DOHH2 (cell line): Measurements from ENCODE around the gene USP34.

Experiments used
- H3F3A ChIP-seq: fragments of 200-600 bp; sonication (generic), shearing (Covaris generic); 2 replicates; pipeline ENCODE4 v1.6.0; 2016; ENCODE audit warnings: antibody characterized with exemption, mild to moderate bottlenecking; ENCODE audit not compliant: control insufficient read depth, insufficient read depth
- H3K27ac ChIP-seq: fragments of 200-600 bp; sonication (generic); 2 replicates; pipeline ENCODE4 v1.5.1; 2014; ENCODE audit warnings: low read depth, mild to moderate bottlenecking, low read length, moderate library complexity
- H3K27me3 ChIP-seq: fragments of 200-600 bp; sonication (generic); 2 replicates; pipeline ENCODE4 v1.6.1; 2014; ENCODE audit warnings: mild to moderate bottlenecking, low read length, mixed read lengths; ENCODE audit not compliant: control insufficient read depth
- H3K36me3 ChIP-seq: fragments of 200-600 bp; sonication (generic); 2 replicates; pipeline ENCODE4 v1.6.1; 2014; ENCODE audit warnings: mild to moderate bottlenecking, low read length, moderate library complexity, mixed read lengths; ENCODE audit not compliant: control insufficient read depth
- H3K4me1 ChIP-seq: fragments of 200-600 bp; sonication (generic); 2 replicates; pipeline ENCODE4 v1.6.1; 2014; ENCODE audit warnings: mild to moderate bottlenecking, low read length, mixed read lengths; ENCODE audit not compliant: control insufficient read depth
- H3K4me2 ChIP-seq: fragments of 200-600 bp; sonication (generic); 2 replicates; pipeline ENCODE4 v1.6.0; 2014; ENCODE audit warnings: mild to moderate bottlenecking, low read length, moderate library complexity
- H3K4me3 ChIP-seq: fragments of 200-600 bp; sonication (generic); 2 replicates; pipeline ENCODE4 v1.5.1; 2014; ENCODE audit warnings: mild to moderate bottlenecking, low read length, mixed read lengths
- H3K79me2 ChIP-seq: fragments of 200-600 bp; sonication (generic); 2 replicates; pipeline ENCODE4 v1.6.1; 2014; ENCODE audit warnings: mild to moderate bottlenecking, low read length, mixed read lengths; ENCODE audit not compliant: control insufficient read depth
- H3K9me2 ChIP-seq: fragments of 200-600 bp; sonication (generic); replicated peaks from 2 replicates; pipeline ENCODE4 v1.6.1; 2014; ENCODE audit warnings: mild to moderate bottlenecking, low read length, mixed read lengths; ENCODE audit not compliant: control insufficient read depth
- H3K9me3 ChIP-seq: fragments of 200-600 bp; sonication (generic); 2 replicates; pipeline ENCODE4 v1.6.1; 2014; ENCODE audit warnings: antibody characterized with exemption, low read length, mixed read lengths; ENCODE audit not compliant: control insufficient read depth, insufficient read depth
- H4K20me1 ChIP-seq: fragments of 200-600 bp; sonication (generic); 2 replicates; pipeline ENCODE4 v1.6.0; 2014; ENCODE audit warnings: low read depth, mild to moderate bottlenecking, antibody characterized with exemption, low read length, moderate library complexity; ENCODE audit not compliant: control insufficient read depth, insufficient read depth
- CTCF ChIP-seq: fragments of 200-600 bp; sonication (generic); IDR thresholded peaks from one replicate; pipeline ENCODE4 v1.5.1; 2014; ENCODE audit warnings: antibody characterized with exemption, mild to moderate bottlenecking, low read depth, low read length; ENCODE audit not compliant: poor library complexity, severe bottlenecking
- EZH2phosphoT487 ChIP-seq: fragments of 200-600 bp; sonication (generic); IDR thresholded peaks from 2 replicates; pipeline ENCODE4 v1.6.1; 2017; ENCODE audit warnings: borderline replicate concordance, mild to moderate bottlenecking, antibody characterized with exemption, low read length, moderate library complexity, mixed read lengths

Gene USP34

GRCh38 chr2:61356261-61356957 lies 114.5 kb downstream of the USP34 start:
- Histone ChIP-seq H3K36me3 (peaks cover 61% of the 10 kb centered on the region), H3F3A (no peaks in the 10 kb centered on the region), H3K9me3 (no peaks in the 10 kb centered on the region), H3K4me1 (no peaks in the 10 kb centered on the region), H3K79me2 (peaks cover 84% of the 10 kb centered on the region), H3K9me2 (no peaks in the 10 kb centered on the region), H3K4me2 (no peak overlapping the region), H4K20me1 (no peaks in the 10 kb centered on the region), H3K27ac (no peak overlapping the region), H3K27me3 (no peaks in the 10 kb centered on the region), H3K4me3 (no peak overlapping the region)
- TF ChIP-seq EZH2phosphoT487 (no peak), CTCF (no peak)

- no peak overlapping the region for H3K27ac ChIP-seq
- no peaks in the 10 kb centered on the region for H3F3A ChIP-seq
- H3K4me1 ChIP-seq: no peaks in the 10 kb centered on the region
- H3K79me2 ChIP-seq: peaks cover 66% of the 10 kb centered on the region
- H3K4me3 ChIP-seq: no peak overlapping the region
- no peaks in the 10 kb centered on the region for H3K9me2 ChIP-seq
- TF ChIP-seq EZH2phosphoT487 (no peak), CTCF (no peak)
- H3K9me3 ChIP-seq: no peaks in the 10 kb centered on the region
- no peaks in the 10 kb centered on the region for H3K27me3 ChIP-seq
- H3K4me2 ChIP-seq: no peak overlapping the region
- no peaks in the 10 kb centered on the region for H4K20me1 ChIP-seq
- peaks cover 70% of the 10 kb centered on the region for H3K36me3 ChIP-seq
These were observed 116.2 kb downstream of the USP34 start for GRCh38 chr2:61354543-61355197.

GRCh38 chr2:61353909-61354308 lies 117.0 kb downstream of the USP34 start:
- no peak overlapping the region for H3K27ac ChIP-seq
- no peaks in the 10 kb centered on the region for H3F3A ChIP-seq
- TF ChIP-seq CTCF: no peak
- no peak for TF ChIP-seq EZH2phosphoT487
- no peaks in the 10 kb centered on the region for H4K20me1 ChIP-seq
- H3K4me1 ChIP-seq: no peaks in the 10 kb centered on the region
- no peaks in the 10 kb centered on the region for H3K9me3 ChIP-seq
- no peak overlapping the region for H3K4me3 ChIP-seq
- peaks cover 72% of the 10 kb centered on the region for H3K36me3 ChIP-seq
- peaks cover 59% of the 10 kb centered on the region for H3K79me2 ChIP-seq
- no peaks in the 10 kb centered on the region for H3K27me3 ChIP-seq
- no peaks in the 10 kb centered on the region for H3K9me2 ChIP-seq
- no peak overlapping the region for H3K4me2 ChIP-seq
